Measurements from ENCODE around the gene SRSF9.
"Not testable (repeated sequence)": the region's sequence is repeated elsewhere in the genome, so short reads cannot be mapped to it uniquely, and the experiment has no call there.

SRSF9 gene

GRCh38 chr12:120488057-120488640 is 18.6 kb upstream of the SRSF9 start:
- no peak for ATAC-seq
- TF ChIP-seq ZNF70 (CRISPR knock-in tag; IDR thresholded peaks at IDR 0.05) (no peak), POU6F1 (CRISPR knock-in tag; IDR thresholded peaks at IDR 0.05; ENCODE audit: borderline replicate concordance, low read depth) (no peak)

DNA sequence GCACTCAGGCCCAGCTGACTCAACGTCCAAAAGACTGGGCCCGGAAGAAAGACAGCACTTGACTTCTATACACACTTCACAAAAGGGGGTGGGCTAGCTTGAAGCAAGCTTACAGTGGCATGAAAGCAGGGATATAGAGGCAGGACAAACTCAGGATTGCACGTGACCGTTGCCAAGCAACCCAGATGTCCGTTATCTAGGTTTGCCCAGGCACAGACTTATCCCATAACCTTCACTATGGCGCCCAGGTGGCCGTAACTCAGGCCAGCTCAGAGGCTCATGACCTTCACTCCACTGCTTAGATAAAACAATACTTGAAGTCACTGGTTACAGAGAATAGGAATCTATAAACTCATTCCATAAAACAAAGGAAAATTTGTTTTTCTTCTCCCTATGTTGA is 18.0 kb upstream of the SRSF9 start:
- not testable (repeated sequence) for ATAC-seq

DNA sequence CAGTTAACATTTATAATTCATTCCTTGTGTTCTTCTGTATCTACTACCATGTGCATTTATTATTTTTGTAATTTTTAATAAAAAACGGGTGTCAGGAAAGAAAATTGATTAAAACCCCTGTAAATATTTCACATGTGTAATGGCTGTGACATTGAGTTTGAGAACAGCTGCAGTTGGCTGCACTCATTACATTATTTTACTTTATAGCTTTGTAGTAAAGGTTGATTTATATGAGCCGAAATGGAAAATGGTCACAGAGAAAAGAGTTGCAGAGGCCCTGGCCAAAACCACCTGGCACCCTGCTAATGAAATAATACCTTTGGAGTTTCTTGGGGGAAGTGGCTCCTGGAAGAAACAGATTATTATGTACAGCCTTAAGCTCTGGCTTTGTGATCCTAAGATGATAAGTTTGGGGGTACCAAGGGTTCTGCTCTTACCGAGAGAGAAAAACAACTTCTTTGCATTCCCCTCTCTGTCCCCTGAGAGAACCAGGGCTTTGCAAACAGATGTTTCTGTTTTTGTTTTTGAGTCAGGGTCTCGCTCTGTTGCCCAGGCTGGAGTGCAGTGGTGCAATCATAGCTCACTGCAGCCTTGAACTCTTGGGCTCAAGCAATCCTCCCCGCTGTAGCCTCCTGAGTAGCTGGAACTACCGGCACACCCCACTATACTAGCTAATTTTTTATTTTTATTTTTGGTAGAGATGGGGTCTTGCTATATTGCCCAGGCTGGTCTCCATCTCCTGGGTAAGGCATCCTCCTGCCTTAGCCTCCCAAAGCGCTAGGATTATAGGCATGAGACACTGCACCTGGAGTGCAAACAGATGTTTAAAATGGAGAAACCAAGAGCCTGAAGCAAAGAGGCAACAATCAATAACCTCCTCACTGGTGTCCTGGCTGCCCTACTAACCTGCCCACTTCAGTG is 16.7 kb upstream of the SRSF9 start:
- TF ChIP-seq PATZ1 (CRISPR knock-in tag; IDR thresholded peaks at IDR 0.05; ENCODE audit: borderline replicate concordance) (no peak), RARB (CRISPR knock-in tag; IDR thresholded peaks at IDR 0.05) (no peak), TCF4 (CRISPR knock-in tag; IDR thresholded peaks at IDR 0.05; ENCODE audit: borderline replicate concordance) (peak; percentile 70; the same call in 1 of the 2 replicates), ZFP3 (CRISPR knock-in tag; IDR thresholded peaks at IDR 0.05) (no peak), GLIS3 (CRISPR knock-in tag; IDR thresholded peaks at IDR 0.05) (no peak), ZNF565 (CRISPR knock-in tag; conservative IDR thresholded peaks at IDR 0.05; ENCODE audit: low read depth) (no peak), PPARA (CRISPR knock-in tag; IDR thresholded peaks at IDR 0.05; ENCODE audit: borderline replicate concordance) (no peak), CSDC2 (CRISPR knock-in tag; IDR thresholded peaks at IDR 0.05) (no peak)
- ATAC-seq = no peak

GRCh38 chr12:120483621-120484020 is 14.1 kb upstream of the SRSF9 start:
- no peak for ATAC-seq
- TF ChIP-seq POU6F1 (CRISPR knock-in tag; IDR thresholded peaks at IDR 0.05; ENCODE audit: borderline replicate concordance, low read depth) = no peak
- TF ChIP-seq CSDC2 (CRISPR knock-in tag; IDR thresholded peaks at IDR 0.05) = no peak
- TF ChIP-seq ZFP30 (CRISPR knock-in tag; IDR thresholded peaks at IDR 0.05) = no peak
- no peak for TF ChIP-seq ESRRG (CRISPR knock-in tag; IDR thresholded peaks at IDR 0.05)
- TF ChIP-seq ZFP3 (CRISPR knock-in tag; IDR thresholded peaks at IDR 0.05) = no peak
- TF ChIP-seq ZC3H10 (CRISPR knock-in tag; IDR thresholded peaks at IDR 0.05) = no peak
- TF ChIP-seq ZNF565 (CRISPR knock-in tag; conservative IDR thresholded peaks at IDR 0.05; ENCODE audit: low read depth) = no peak

GRCh38 chr12:120481022-120481767 is 11.6 kb upstream of the SRSF9 start:
- no peak for TF ChIP-seq TCF4 (CRISPR knock-in tag; IDR thresholded peaks at IDR 0.05; ENCODE audit: borderline replicate concordance)
- TF ChIP-seq ZFP30 (CRISPR knock-in tag; IDR thresholded peaks at IDR 0.05) = no peak
- TF ChIP-seq ZC3H10 (CRISPR knock-in tag; IDR thresholded peaks at IDR 0.05) = no peak
- no peak for TF ChIP-seq POU6F1 (CRISPR knock-in tag; IDR thresholded peaks at IDR 0.05; ENCODE audit: borderline replicate concordance, low read depth)
- no peak for TF ChIP-seq TSHZ2 (CRISPR knock-in tag; IDR thresholded peaks at IDR 0.05)
- no peak for TF ChIP-seq ESRRG (CRISPR knock-in tag; IDR thresholded peaks at IDR 0.05)
- ATAC-seq = no peak

Data from SK-N-SH treated with all-trans-retinoic acid at 6 μM for 48 hours (cell line).